Esophagus (tissue), 2 donors: ENCODE data around the gene OLFM4. TPM values are rescaled to one million over a fixed set of nuclear protein-coding genes. Genes with fewer than 3 reads are reported as not detected.

Experiments used
- H3K27ac ChIP-seq, 2 donors: one replicate each; pipeline ENCODE4 v1.5.1; 2013; ENCODE audit warnings: low read depth in 2 of 2, mild to moderate bottlenecking in 2 of 2, inconsistent platforms in 1 of 2, low read length in 1 of 2, moderate library complexity in 1 of 2
- H3K27me3 ChIP-seq, 2 donors: one replicate each; pipeline ENCODE4 v1.6.1; 2013; ENCODE audit warnings: low read length in 2 of 2, control low read depth in 1 of 2, mild to moderate bottlenecking in 1 of 2; ENCODE audit not compliant: insufficient read depth in 2 of 2, control insufficient read depth in 1 of 2
- H3K36me3 ChIP-seq, 2 donors: one replicate each; pipeline ENCODE4 v1.6.1; 2013; ENCODE audit warnings: low read length in 1 of 2; ENCODE audit not compliant: control insufficient read depth in 2 of 2, insufficient read depth in 2 of 2
- H3K4me1 ChIP-seq, 2 donors: one replicate each; pipeline ENCODE4 v1.6.1; 2013; ENCODE audit warnings: low read length in 1 of 2; ENCODE audit not compliant: control insufficient read depth in 2 of 2, insufficient read depth in 2 of 2
- H3K4me3 ChIP-seq, 2 donors: one replicate each; pipeline ENCODE4 v1.5.1; 2013; ENCODE audit warnings: low read length in 2 of 2, mild to moderate bottlenecking in 2 of 2, low read depth in 1 of 2, moderate library complexity in 1 of 2
- H3K9me3 ChIP-seq, 2 donors: one replicate each; pipeline ENCODE4 v1.6.1; 2013; ENCODE audit warnings: mild to moderate bottlenecking in 2 of 2, low read depth in 1 of 2, low read length in 1 of 2, moderate library complexity in 1 of 2; ENCODE audit not compliant: control insufficient read depth in 2 of 2, insufficient read depth in 1 of 2
- WGBS, 2 donors: extraction: QIAGEN DNeasy Blood & Tissue Kit; methylation state at CpG; one replicate each; pipeline ENCODE4 v1.1.7; 2013; 5-methylcytosine and 5-hydroxymethylcytosine counted together
- polyA plus RNA-seq, 2 donors: library from polyadenylated mRNA; stranded (reverse); fragments of 200-250 nt; gene quantifications; one replicate each; pipeline ENCODE4 v1.2.3, GENCODE V29; 2013
- donor health status: healthy with polysubstance abuse.
- donor health status: Bipolar disorder and iron deficiency.

The OLFM4 gene
- polyA plus RNA-seq, 2 donors = 0.05 to 1.3 TPM

DNA sequence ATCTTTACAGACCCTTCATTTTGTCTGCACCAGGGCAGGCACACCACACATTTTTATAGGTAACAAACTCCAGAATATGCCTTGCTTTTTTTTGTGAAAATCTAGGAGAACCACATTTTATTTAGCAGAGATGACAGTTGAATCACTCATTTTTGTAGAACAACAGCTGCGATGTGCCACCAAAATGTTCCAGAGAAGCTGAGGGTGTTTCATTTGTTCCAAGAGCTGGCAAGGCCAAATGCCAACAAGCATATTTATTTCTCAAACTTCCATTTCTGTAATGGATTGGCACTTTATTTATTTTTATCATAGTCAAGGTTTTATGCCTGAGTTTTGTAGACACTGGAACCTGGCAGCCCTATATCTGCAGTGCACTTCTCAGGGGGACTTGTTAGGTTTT lies 10.4 kb downstream of the OLFM4 start:
- WGBS, 2 donors = 85 to 92% methylated on average over 1 of the region's 1 CpG
- Histone ChIP-seq H3K4me1 (no peaks in the 10 kb centered on the region), H3K27ac (no peak overlapping the region), H3K27me3 (no peaks in the 10 kb centered on the region), H3K9me3 (no peaks in the 10 kb centered on the region), H3K4me3 (no peak overlapping the region), H3K36me3 (no peaks in the 10 kb centered on the region)

DNA sequence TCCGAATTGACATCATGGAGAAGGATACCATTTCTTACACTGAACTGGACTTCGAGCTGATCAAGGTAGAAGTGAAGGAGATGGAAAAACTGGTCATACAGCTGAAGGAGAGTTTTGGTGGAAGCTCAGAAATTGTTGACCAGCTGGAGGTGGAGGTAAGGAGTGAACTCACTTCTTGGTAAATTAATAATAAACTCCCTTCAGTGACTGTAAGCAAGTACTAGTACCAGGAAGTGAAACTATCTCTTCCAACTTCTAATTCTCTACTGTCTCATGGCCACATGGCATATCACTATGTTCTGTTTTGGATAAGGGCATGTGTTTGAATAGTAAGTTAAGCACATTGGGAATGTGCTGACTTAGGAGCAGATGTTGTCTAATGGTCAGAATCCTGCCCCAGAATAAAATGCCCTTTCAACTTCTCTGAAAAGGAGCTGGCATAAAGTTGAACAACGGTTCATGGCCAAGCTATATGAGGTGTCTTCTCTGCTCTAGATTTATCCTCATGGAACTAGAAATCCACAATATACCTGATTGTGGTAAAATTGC lies 13.4 kb downstream of the OLFM4 start:
- Histone ChIP-seq H3K4me1 (no peaks in the 10 kb centered on the region), H3K36me3 (no peaks in the 10 kb centered on the region), H3K27ac (no peak overlapping the region), H3K27me3 (no peaks in the 10 kb centered on the region), H3K4me3 (no peak overlapping the region), H3K9me3 (no peaks in the 10 kb centered on the region)
- 56 to 77% methylated on average over 3 of the region's 3 CpGs for WGBS, 2 donors

GRCh38 chr13:53042877-53043276 lies 14.3 kb downstream of the OLFM4 start:
- no peak overlapping the region for H3K27ac ChIP-seq
- no peaks in the 10 kb centered on the region for H3K36me3 ChIP-seq
- no peaks in the 10 kb centered on the region for H3K27me3 ChIP-seq
- WGBS, 2 donors = 68 to 70% methylated on average over 4 of the region's 4 CpGs
- no peaks in the 10 kb centered on the region for H3K4me1 ChIP-seq
- no peak overlapping the region for H3K4me3 ChIP-seq
- no peaks in the 10 kb centered on the region for H3K9me3 ChIP-seq

DNA sequence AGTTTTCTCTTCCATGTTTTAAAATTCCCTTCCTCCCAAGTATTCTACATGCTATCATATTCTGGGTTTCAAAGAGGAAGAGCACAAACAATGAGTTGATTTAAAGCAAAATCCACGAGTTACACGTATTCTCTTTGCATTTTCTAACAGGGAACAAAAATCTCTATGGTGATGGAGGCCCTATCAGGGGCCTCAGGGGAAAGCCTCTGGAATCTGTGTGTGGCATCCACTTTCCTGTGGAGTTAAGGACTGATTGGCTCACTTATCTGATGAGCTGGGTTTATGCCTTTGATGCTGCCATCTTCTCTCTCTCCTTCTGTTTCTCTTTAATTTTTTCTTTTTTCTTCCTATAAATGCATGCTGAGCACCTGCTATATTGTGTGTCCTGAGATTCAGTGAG lies 14.8 kb downstream of the OLFM4 start:
- Histone ChIP-seq H3K4me3 (no peak overlapping the region), H3K27ac (no peak overlapping the region), H3K27me3 (no peaks in the 10 kb centered on the region), H3K9me3 (no peaks in the 10 kb centered on the region), H3K4me1 (no peaks in the 10 kb centered on the region), H3K36me3 (no peaks in the 10 kb centered on the region)
- 58 to 62% methylated on average over 2 of the region's 2 CpGs for WGBS, 2 donors

- Histone ChIP-seq H3K4me1 (no peaks in the 10 kb centered on the region), H3K36me3 (no peaks in the 10 kb centered on the region), H3K27me3 (no peaks in the 10 kb centered on the region), H3K9me3 (no peaks in the 10 kb centered on the region), H3K4me3 (no peak overlapping the region), H3K27ac (no peak overlapping the region)
These were observed 16.6 kb downstream of the OLFM4 start for GRCh38 chr13:53045189-53045588.

DNA sequence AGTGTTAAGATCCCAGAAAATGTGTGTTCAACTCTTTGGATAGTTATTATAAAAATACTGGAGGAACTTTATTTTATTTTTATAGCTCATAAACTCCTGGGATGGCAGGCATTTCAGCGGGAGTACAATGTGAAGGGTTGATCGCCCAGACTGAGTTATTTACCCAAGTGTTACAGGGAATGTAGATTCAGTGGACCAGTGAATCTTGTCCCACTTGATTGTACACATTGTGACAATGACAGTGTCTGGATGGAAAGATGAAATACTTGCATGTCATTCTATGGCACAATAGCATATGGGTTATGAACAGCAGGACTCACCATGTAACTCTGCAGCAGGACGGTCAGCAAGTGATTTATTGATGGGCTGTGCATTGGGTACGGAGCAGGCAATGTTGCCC lies 20.3 kb downstream of the OLFM4 start:
- H3K4me1 ChIP-seq = no peaks in the 10 kb centered on the region
- H3K9me3 ChIP-seq = no peaks in the 10 kb centered on the region
- H3K27me3 ChIP-seq = no peaks in the 10 kb centered on the region
- no peak overlapping the region for H3K4me3 ChIP-seq
- H3K27ac ChIP-seq = no peak overlapping the region
- H3K36me3 ChIP-seq = no peaks in the 10 kb centered on the region
- 88% methylated on average over 4 of the region's 4 CpGs for WGBS, 2 donors

DNA sequence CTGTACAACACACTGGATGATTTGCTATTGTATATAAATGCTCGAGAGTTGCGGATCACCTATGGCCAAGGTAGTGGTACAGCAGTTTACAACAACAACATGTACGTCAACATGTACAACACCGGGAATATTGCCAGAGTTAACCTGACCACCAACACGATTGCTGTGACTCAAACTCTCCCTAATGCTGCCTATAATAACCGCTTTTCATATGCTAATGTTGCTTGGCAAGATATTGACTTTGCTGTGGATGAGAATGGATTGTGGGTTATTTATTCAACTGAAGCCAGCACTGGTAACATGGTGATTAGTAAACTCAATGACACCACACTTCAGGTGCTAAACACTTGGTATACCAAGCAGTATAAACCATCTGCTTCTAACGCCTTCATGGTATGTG lies 21.5 kb downstream of the OLFM4 start:
- WGBS, 2 donors = 86 to 89% methylated on average over 7 of the region's 7 CpGs
- H3K27ac ChIP-seq = no peak overlapping the region
- H3K36me3 ChIP-seq = no peaks in the 10 kb centered on the region
- H3K9me3 ChIP-seq = no peaks in the 10 kb centered on the region
- H3K27me3 ChIP-seq = no peaks in the 10 kb centered on the region
- H3K4me1 ChIP-seq = no peaks in the 10 kb centered on the region
- no peak overlapping the region for H3K4me3 ChIP-seq

- H3K27ac ChIP-seq = no peak overlapping the region
- 35 to 45% methylated on average over 2 of the region's 2 CpGs for WGBS, 2 donors
- no peaks in the 10 kb centered on the region for H3K27me3 ChIP-seq
- no peaks in the 10 kb centered on the region for H3K4me1 ChIP-seq
- H3K4me3 ChIP-seq = no peak overlapping the region
- H3K9me3 ChIP-seq = no peaks in the 10 kb centered on the region
- no peaks in the 10 kb centered on the region for H3K36me3 ChIP-seq
These were observed 24.1 kb downstream of the OLFM4 start for GRCh38 chr13:53052675-53053074.

- 54 to 61% methylated on average over 4 of the region's 4 CpGs for WGBS, 2 donors
- H3K27me3 ChIP-seq = no peaks in the 10 kb centered on the region
- no peaks in the 10 kb centered on the region for H3K4me1 ChIP-seq
- no peaks in the 10 kb centered on the region for H3K9me3 ChIP-seq
- no peaks in the 10 kb centered on the region for H3K36me3 ChIP-seq
- no peak overlapping the region for H3K27ac ChIP-seq
- H3K4me3 ChIP-seq = no peak overlapping the region
These were observed 26.0 kb downstream of the OLFM4 start for GRCh38 chr13:53054569-53054968.

DNA sequence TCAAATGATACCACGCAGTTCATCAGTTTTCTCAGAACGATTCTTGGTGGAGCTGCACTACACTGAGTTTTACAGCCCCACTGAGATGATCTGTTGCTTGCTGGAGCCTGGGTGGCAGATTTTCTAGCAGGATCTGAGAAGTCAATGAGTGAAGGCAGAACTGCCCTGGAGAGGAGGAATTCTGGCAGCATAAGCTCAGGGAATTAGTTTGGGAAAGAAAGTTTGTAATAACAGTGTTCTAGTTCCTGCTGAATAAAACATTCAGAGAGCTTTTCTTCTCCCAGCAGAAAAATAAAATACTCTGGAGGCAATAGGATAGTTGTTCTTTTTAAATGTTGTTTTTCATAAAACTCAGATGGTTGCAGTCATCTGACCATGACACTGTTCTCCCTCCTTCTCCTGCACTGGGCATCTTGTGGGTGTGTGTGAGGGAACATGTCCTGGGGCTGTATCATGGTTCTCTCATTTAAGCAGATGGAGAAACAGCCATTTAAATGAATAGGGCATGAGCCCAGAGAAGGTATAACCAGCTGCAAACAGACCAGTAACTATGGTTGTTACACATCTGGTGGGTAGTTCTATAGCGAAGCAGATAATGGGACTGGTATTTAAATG lies 29.6 kb downstream of the OLFM4 start:
- Histone ChIP-seq H3K4me3 (no peak overlapping the region), H3K4me1 (no peaks in the 10 kb centered on the region), H3K36me3 (no peaks in the 10 kb centered on the region), H3K27me3 (no peaks in the 10 kb centered on the region), H3K27ac (no peak overlapping the region), H3K9me3 (no peaks in the 10 kb centered on the region)
- WGBS, 2 donors = 81 to 88% methylated on average over 3 of the region's 3 CpGs
